PC-3 (cell line): ENCODE data around the gene PHRF1. TPM values are rescaled to one million over a fixed set of nuclear protein-coding genes. Genes with fewer than 3 reads are reported as not detected.

Source experiments
- ATAC-seq: fragments of 200-7000 bp; cut with Tn5 transposase; 2 replicates; pipeline ENCODE4 v1.9.1; 2020; ENCODE audit warnings: mild to moderate bottlenecking, moderate library complexity
- BruUV-seq: library from RNA; stranded (reverse); fragments of 400-500 nt; replicated peaks from 2 replicates; lab custom pipeline; 2021; lab: Mats Ljungman, UMichigan
- CTCF ChIA-PET: fragments of 300-600 bp; sonication (Branson Sonifier 250); formaldehyde crosslinking; loops from one replicate; lab custom pipeline; 2022; ENCODE audit warnings: antibody characterized with exemption; lab: Charles Lee
- POLR2A ChIA-PET: fragments of 300-600 bp; sonication (Branson Sonifier 250); formaldehyde crosslinking; loops from one replicate; lab custom pipeline; 2022; ENCODE audit warnings: antibody characterized with exemption; ENCODE audit not compliant: unreplicated experiment; lab: Charles Lee
- DNase-seq: peaks from one replicate; pipeline ENCODE4 v3.0.0-alpha.2; 2015
- H2AFZ ChIP-seq: fragments of 300-600 bp; sonication (generic); 2 replicates; pipeline ENCODE4 v1.6.0; 2016; ENCODE audit warnings: antibody characterized with exemption, low read length
- H3F3A ChIP-seq: fragments of 300-600 bp; sonication (generic); one replicate; pipeline ENCODE4 v1.6.0; 2017; ENCODE audit warnings: antibody characterized with exemption, low read length, control low read depth, mild to moderate bottlenecking; ENCODE audit not compliant: unreplicated experiment
- H3K27ac ChIP-seq: fragments of 300-600 bp; sonication (generic); 2 replicates; pipeline ENCODE4 v1.5.1; 2016; ENCODE audit warnings: mild to moderate bottlenecking, low read length
- H3K27me3 ChIP-seq: fragments of 300-600 bp; sonication (generic); 2 replicates; pipeline ENCODE4 v1.6.1; 2016; ENCODE audit warnings: low read length, mixed read lengths
- H3K36me3 ChIP-seq: fragments of 300-600 bp; sonication (generic); 2 replicates; pipeline ENCODE4 v1.6.1; 2016; ENCODE audit warnings: low read depth, mixed run types, low read length, mixed read lengths
- H3K4me1 ChIP-seq: fragments of 300-600 bp; sonication (generic); 2 replicates; pipeline ENCODE4 v1.5.1; 2016; ENCODE audit warnings: low read length; ENCODE audit not compliant: insufficient read depth
- H3K4me2 ChIP-seq: fragments of 300-600 bp; sonication (generic); 2 replicates; pipeline ENCODE4 v1.6.0; 2016; ENCODE audit warnings: low read length
- H3K4me3 ChIP-seq: fragments of 300-600 bp; sonication (generic); 2 replicates; pipeline ENCODE4 v1.5.1; 2016; ENCODE audit warnings: mild to moderate bottlenecking, low read length, mixed read lengths
- H3K79me2 ChIP-seq: fragments of 300-600 bp; sonication (generic); 2 replicates; pipeline ENCODE4 v1.6.1; 2017; ENCODE audit warnings: low read length, mixed read lengths
- H3K9ac ChIP-seq: fragments of 300-600 bp; sonication (generic); 2 replicates; pipeline ENCODE4 v1.6.0; 2016; ENCODE audit warnings: mild to moderate bottlenecking, low read length
- H3K9me2 ChIP-seq: fragments of 300-600 bp; sonication (generic); replicated peaks from 2 replicates; pipeline ENCODE4 v1.6.1; 2016; ENCODE audit warnings: mixed run types, low read length, mixed read lengths
- H3K9me3 ChIP-seq: fragments of 300-600 bp; sonication (generic); 2 replicates; pipeline ENCODE4 v1.6.1; 2016; ENCODE audit warnings: low read length, mixed read lengths
- H4K20me1 ChIP-seq: fragments of 300-600 bp; sonication (generic); 2 replicates; pipeline ENCODE4 v1.6.1; 2016; ENCODE audit warnings: low read length, mixed read lengths
- CTCF ChIP-seq: fragments of 300-600 bp; sonication (generic); conservative IDR thresholded peaks from 2 replicates; pipeline ENCODE4 v1.5.1; 2017; ENCODE audit warnings: antibody characterized with exemption, low read depth, mild to moderate bottlenecking, low read length
- EZH2 ChIP-seq: fragments of 300-600 bp; sonication (generic); IDR thresholded peaks from one replicate; pipeline ENCODE4 v1.6.1; 2017; ENCODE audit warnings: antibody characterized with exemption, mild to moderate bottlenecking, low read length; ENCODE audit not compliant: unreplicated experiment
- EZH2phosphoT487 ChIP-seq: fragments of 300-600 bp; sonication (generic); IDR thresholded peaks from 2 replicates; pipeline ENCODE4 v1.6.1; 2018; ENCODE audit warnings: mild to moderate bottlenecking, antibody characterized with exemption, low read length, borderline replicate concordance
- intact Hi-C: fragments of 100-400 bp; cut with micrococcal nuclease; formaldehyde crosslinking; loops from 2 replicates; pipeline ENCODE4 v1.9.0; 2023
- total RNA-seq: library from RNA; depleted of rRNA; stranded (reverse); fragments of >200 nt; gene quantifications from 2 replicates; pipeline ENCODE4 v1.2.3, GENCODE V29; 2014

Gene PHRF1
- total RNA-seq, 1 experiment from 2014 or later: 41.4 TPM

- H3K27me3 ChIP-seq: no peaks in the 10 kb centered on the region
- ChIA-PET CTCF (no interaction called here), POLR2A (no interaction called here)
- no peak overlapping the region for H3K27ac ChIP-seq
- DNase-seq: peak; percentile 42
- intact Hi-C loops: no loop called here
- peak overlapping the region; percentile 89 for H3K4me3 ChIP-seq
- H4K20me1 ChIP-seq: peaks cover 4% of the 10 kb centered on the region; the same call in 1 of the 2 replicates
- peak overlapping the region; percentile 59 for H2AFZ ChIP-seq
- no peaks in the 10 kb centered on the region for H3F3A ChIP-seq
- H3K79me2 ChIP-seq: peaks cover 16% of the 10 kb centered on the region
- BruUV-seq: no TSS peak
- peak overlapping the region; percentile 80 for H3K9ac ChIP-seq
- peak; percentile 8; the same call in 1 of the 2 replicates for ATAC-seq
- no peak for TF ChIP-seq EZH2phosphoT487
- no peak for TF ChIP-seq EZH2
- TF ChIP-seq CTCF: no peak
- H3K36me3 ChIP-seq: no peaks in the 10 kb centered on the region
- no peaks in the 10 kb centered on the region for H3K9me2 ChIP-seq
- H3K9me3 ChIP-seq: no peaks in the 10 kb centered on the region
- H3K4me2 ChIP-seq: peak overlapping the region; percentile 92
- peaks cover 17% of the 10 kb centered on the region for H3K4me1 ChIP-seq
These were observed 41.7 kb upstream of the PHRF1 start for GRCh38 chr11:534396-535209.

- CTCF ChIA-PET: no interaction called here
- H3K4me1 ChIP-seq: peaks cover 17% of the 10 kb centered on the region
- H3F3A ChIP-seq: no peaks in the 10 kb centered on the region
- TF ChIP-seq EZH2 (no peak), CTCF (no peak), EZH2phosphoT487 (no peak)
- POLR2A ChIA-PET: no interaction called here
- no peaks in the 10 kb centered on the region for H3K9me3 ChIP-seq
- no peak overlapping the region for H2AFZ ChIP-seq
- peaks cover 4% of the 10 kb centered on the region; the same call in 1 of the 2 replicates for H4K20me1 ChIP-seq
- no TSS peak for BruUV-seq
- peak overlapping the region; percentile 92; the same call in 1 of the 2 replicates for H3K4me2 ChIP-seq
- DNase-seq (no peak), ATAC-seq (peak; percentile 4)
- intact Hi-C loops: no loop called here
- H3K79me2 ChIP-seq: peaks cover 16% of the 10 kb centered on the region
- H3K4me3 ChIP-seq: peak overlapping the region; percentile 89
- H3K27me3 ChIP-seq: no peaks in the 10 kb centered on the region
- H3K9ac ChIP-seq: peak overlapping the region; percentile 80; the same call in 1 of the 2 replicates
- H3K9me2 ChIP-seq: no peaks in the 10 kb centered on the region
- no peaks in the 10 kb centered on the region for H3K36me3 ChIP-seq
- no peak overlapping the region for H3K27ac ChIP-seq
These were observed 41.1 kb upstream of the PHRF1 start for GRCh38 chr11:535210-535518.
